HG02798 (cell line): Measurements from ENCODE around the gene SLC25A22.

Source experiments
- ATAC-seq: cut with Tn5 transposase; IDR thresholded peaks from one replicate; pipeline ENCODE4 v1.9.1; 2021; ENCODE audit warnings: mild to moderate bottlenecking; ENCODE audit not compliant: unreplicated experiment, poor library complexity

Gene SLC25A22

DNA sequence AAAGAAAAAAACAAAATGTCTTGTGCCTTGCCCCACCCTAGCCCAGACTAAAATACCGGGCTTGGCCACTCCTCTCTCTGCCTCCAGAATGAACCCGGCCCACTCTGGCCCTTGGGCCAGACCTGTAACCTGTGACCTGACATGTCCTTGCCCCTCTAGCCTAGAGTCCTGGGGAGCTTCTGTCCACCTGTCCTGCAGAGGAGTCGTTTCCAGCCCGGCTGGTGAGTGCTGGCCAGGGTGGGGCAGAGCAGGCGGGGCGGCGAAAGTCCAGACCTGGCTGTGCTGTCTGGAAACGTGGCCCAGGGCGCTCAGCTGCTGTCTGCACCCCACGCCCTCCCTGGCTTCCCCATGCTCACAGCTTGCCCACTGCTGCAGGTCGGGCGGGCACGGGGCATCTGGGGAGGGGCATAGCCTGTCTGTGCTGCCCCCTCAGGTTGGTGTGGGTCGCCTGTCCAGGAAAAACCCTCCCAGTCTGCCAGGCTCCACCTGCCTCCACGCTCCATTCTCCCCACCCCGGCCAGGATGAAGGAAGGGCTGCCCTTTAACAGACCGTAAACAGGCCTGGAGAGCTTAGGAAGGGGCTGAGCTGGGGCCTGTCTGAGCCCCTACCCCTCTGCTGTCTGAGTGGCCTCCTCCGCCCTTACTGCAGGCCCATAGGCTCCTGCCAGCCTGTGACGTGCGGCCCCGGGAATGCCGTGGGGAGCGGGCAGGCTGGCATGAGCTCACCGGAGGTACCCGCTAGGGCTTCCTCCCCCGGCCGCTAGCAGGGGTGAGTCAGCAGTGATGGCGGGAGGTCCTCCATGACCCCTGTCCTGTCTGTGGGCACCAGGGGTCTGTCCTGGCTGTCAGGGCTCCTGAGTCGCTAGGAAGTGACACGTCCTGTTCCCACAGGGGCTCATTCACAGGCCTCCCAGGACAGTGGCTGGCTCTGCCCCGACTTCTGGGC, 36.6 kb upstream of the SLC25A22 start:
- no peak for ATAC-seq

GRCh38 chr11:833849-834311, 35.8 kb upstream of the SLC25A22 start:
- ATAC-seq, result no peak

DNA sequence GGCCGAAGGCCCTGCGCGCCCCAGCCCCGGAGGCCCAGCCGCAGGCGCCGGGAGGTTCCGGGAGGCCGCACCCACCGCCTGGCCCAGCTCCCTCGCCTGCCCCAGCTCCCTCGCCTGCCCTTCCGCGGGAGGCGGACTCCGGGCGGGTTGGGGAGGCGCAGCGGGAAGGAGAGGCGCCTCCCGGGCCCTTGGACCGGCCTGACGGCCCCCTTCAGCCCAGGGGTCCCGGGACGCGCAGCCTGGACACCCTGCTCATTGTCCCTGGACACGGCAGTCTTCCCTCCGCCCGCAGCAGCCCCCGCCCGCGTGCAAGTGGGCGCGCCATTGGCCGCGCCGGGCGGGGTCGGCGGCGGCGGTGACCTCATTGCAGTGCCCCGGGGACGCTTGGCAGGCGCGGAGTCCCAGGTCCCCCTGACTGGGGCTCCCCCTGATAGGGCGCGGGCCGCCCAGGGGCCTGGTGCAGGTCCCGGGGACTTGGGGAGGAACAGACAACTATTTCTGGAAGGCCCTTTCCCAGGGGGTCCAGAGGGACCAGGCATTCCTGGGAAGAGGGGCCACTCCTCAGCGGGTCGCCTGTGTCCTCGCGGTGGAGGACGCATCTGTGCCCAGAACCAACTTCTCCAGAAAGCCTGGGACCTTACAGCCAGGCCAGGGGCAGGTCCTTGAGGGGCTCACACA, 35.2 kb upstream of the SLC25A22 start:
- peak; percentile 9 for ATAC-seq

- peak; percentile 58 for ATAC-seq
These were observed 34.5 kb upstream of the SLC25A22 start, which contains the start of gene CD151 for GRCh38 chr11:832529-833113. Gene CD151, plus strand, starts transcription at chr11:832952. Its CDS starts 3,118 bp downstream, at chr11:836070.

DNA sequence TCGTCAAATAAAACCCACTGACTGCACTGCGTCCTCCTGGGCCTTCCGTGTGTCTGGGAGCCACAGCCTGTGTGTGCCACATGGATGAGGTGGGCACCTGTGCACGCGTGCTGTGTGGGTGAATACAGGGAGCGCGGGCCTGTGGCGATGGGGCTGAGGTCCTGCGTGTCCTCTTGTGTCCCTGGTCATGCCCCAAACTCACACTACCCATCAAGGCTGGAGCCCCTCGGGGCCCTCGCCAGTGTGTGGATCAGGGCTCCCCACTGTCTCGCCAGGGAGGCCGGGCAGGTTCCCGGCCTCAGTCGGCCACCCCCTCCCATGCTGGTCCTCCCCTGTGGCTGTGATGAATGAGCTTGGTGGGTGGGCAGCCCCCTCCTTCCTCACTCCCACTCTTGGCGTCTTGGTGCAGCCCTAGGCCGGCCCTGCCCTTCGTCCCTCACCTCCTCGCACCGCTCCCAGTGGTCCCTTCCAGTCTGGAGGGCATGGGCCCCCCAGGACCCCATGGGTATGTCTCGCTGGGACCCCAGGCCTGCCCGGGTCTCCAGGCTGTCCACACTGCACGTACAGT, 34.0 kb upstream of the SLC25A22 start:
- no peak for ATAC-seq

DNA sequence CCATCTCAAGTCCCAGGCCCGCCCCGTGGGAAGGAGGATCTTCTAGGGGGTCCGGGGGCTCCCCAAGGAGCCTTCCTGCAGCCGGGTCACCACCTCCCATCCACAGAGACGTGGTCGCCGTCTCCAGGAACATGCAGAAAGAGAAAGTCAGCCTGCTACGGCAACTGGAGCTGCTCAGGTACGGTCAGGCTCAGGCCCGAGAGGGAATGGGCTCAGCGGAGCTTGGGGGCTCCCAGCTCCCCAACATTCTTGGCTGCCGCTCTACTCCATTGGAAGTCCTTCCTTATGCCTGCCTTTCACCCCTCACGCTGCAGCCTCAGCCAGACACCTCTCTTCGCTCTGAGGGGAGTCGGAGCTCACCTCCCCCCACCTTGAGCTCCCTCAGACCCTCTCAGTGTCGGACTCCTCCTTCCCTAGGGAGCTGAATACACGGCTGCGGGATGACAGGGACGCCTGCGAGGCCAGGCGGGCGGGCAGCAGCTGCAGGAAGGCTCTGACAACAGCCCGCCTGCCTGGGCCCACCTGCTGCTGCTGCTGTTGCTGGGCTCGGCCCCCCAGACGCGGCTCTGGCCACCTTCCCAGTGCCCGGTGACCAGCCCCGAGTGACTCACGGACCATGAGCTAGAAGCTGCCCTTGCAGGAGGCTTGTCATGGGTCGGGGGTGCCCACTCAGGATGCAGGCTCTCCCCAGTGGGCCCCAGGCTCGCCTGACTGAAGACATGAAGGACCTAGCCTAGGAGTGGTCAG, 33.2 kb upstream of the SLC25A22 start:
- ATAC-seq, result no peak

GRCh38 chr11:830295-831117, 32.4 kb upstream of the SLC25A22 start:
- no peak for ATAC-seq

- ATAC-seq, result no peak
These were observed 31.8 kb upstream of the SLC25A22 start for GRCh38 chr11:829847-830294.

GRCh38 chr11:829176-829846, 31.2 kb upstream of the SLC25A22 start:
- ATAC-seq, result no peak

GRCh38 chr11:828506-829175, 30.6 kb upstream of the SLC25A22 start:
- ATAC-seq, result no peak

DNA sequence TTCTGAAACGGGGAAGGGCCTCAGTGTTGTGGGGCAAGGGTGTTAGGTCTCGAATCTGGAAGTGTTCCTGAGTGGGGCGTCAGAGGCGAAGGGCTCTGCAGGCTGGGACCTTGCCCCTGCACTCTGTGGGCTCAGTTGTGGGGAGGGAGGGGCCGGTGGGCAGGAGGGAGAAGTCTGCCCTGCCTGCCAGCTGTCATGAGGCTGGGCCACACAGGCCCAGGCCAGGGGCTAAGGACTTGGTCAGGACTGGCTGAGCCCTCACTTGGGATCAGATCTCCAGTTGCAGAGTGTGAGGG, 29.8 kb upstream of the SLC25A22 start, which contains the start of gene CRACR2B:
TSS of gene CRACR2B (plus strand) at position 23 of the 296 bp plus-strand sequence. CDS start 689 bp downstream, outside the sequence.
- ATAC-seq, result no peak

DNA sequence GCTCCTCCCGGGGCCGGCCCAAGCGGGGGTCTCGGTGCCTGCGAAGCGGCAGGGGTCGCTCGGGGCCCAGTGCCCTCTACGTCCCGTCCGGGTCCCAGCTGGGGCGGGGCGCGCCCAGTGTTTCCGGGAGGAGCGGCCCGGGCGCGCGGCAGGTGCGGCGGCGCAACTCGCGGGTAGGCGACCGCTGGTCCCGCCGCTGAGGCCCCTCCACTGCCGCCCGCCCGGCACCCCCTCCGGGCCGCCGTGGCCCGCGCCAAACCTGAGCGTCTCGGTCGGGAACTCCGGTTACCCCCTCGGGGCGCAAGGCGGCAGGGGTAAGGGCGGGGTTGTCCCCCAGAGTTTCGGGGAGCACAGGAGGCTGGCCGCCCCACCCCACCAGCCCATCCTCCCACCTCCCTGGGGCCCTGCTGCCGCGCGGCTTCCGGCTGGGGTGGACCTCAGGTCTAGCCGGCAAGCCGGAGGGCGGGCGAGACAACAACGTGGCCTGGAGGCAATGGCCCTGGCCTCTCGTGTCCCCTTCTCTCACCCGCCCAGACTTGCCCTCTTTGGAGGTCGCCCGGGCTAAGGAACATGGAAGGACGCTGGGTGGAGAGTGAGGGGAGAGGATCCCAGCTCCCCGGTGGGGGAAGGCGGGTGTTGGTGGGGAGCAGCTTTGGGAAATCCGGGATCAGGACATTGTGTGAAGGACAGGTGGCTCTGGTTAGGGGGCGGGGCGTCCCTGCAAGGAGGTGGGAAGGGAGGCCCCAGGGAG, 29.2 kb upstream of the SLC25A22 start:
- peak; percentile 40 for ATAC-seq

GRCh38 chr11:826836-827145, 28.7 kb upstream of the SLC25A22 start:
- no peak for ATAC-seq

- ATAC-seq, result no peak
These were observed 28.1 kb upstream of the SLC25A22 start for GRCh38 chr11:826227-826621.

DNA sequence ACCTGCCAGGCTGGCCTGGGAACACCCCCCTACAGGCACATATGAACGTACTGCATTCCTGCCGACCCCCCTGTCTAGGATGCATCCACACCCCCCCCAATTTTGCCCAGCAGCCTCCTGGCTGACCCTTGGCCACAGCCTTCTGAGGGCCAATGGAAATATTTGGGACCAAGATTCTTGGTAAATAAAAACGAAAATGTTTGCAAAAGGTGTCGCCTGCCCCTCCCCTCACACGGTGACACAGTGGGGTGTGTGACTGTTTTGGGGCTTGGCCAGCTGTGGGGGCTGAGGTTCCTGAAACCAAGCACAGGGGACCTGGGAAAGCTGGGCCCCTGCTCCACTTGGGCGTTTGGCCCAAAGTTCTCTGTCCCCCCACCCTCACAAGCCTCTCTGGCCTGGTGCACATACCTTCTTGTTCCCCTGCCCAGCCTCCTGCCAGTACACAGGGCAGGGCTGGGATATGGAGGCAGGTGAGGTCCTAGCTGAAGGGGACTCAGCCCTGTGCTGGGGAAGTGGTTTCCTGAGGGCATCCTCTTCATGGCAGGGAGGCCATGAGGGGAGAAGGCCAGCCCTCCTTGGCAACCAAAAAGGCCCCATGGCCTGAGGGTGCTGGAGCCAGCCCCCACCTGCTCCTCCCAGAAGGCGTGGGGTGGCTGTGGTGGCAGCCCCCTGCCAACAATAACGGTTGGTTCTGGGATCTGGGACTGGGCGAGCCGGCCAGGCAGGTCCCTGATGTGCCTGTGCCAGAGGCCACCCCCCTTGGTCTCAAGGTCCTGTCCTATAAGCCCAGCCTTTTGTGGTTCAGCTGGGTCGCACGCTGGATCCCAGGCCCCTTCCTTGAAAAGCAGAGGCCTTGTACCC, 27.5 kb upstream of the SLC25A22 start:
- no peak for ATAC-seq

- no peak for ATAC-seq
These were observed 26.9 kb upstream of the SLC25A22 start for GRCh38 chr11:824942-825341.
